Activated CD8-positive, alpha-beta T cell treated with anti-CD3 and anti-CD28 coated beads for 36 hours (primary cell): ENCODE data around the gene AQP7. TPM values are rescaled to one million over a fixed set of nuclear protein-coding genes. Genes with fewer than 3 reads are reported as not detected.

Experiments used
- ATAC-seq: fragments of 200-7000 bp; cut with Tn5 transposase; one replicate; pipeline ENCODE4 v1.10.0; 2021; ENCODE audit warnings: mild to moderate bottlenecking, moderate library complexity
- CTCF ChIA-PET: fragments of 350-600 bp; sonication (Branson Sonifier 250); formaldehyde crosslinking; loops from one replicate; lab custom pipeline; 2021; ENCODE audit warnings: antibody characterized with exemption; lab: Charles Lee
- POLR2A ChIA-PET: fragments of 350-600 bp; sonication (Branson Sonifier 250); formaldehyde crosslinking; loops from one replicate; lab custom pipeline; 2021; ENCODE audit warnings: antibody characterized with exemption; lab: Charles Lee
- DNase-seq: peaks from one replicate; pipeline ENCODE4 v3.0.0-alpha.2; 2020
- H3K27ac Mint-ChIP-seq: one replicate; pipeline ENCODE4 v1.8.0; 2021; ENCODE audit warnings: mild to moderate bottlenecking, mixed read lengths
- H3K27me3 Mint-ChIP-seq: one replicate; pipeline ENCODE4 v1.8.0; 2021; ENCODE audit warnings: mixed read lengths
- H3K36me3 Mint-ChIP-seq: one replicate; pipeline ENCODE4 v1.8.0; 2021; ENCODE audit warnings: low read depth, mixed read lengths
- H3K4me1 Mint-ChIP-seq: one replicate; pipeline ENCODE4 v1.8.0; 2021; ENCODE audit warnings: low read depth, mixed read lengths
- H3K4me3 Mint-ChIP-seq: one replicate; pipeline ENCODE4 v1.8.0; 2021; ENCODE audit warnings: mild to moderate bottlenecking, moderate library complexity, mixed read lengths
- H3K9me3 Mint-ChIP-seq: one replicate; pipeline ENCODE4 v1.8.0; 2021; ENCODE audit warnings: mixed read lengths
- CTCF ChIP-seq: fragments of 200-600 bp; IDR thresholded peaks from one replicate; pipeline ENCODE4 v1.8.0; 2022; ENCODE audit warnings: antibody characterized with exemption, mild to moderate bottlenecking
- intact Hi-C: fragments of 100-400 bp; cut with micrococcal nuclease; formaldehyde crosslinking; loops from one replicate; pipeline ENCODE4 v1.10.0; 2022
- total RNA-seq, 2 experiments: library from RNA; stranded (reverse); gene quantifications; one replicate each; pipeline ENCODE4 v1.2.3, GENCODE V29; 2021

Gene AQP7
- total RNA-seq, 2 experiments from 2014 or later = not detected

GRCh38 chr9:33439731-33440130 lies 37.4 kb upstream of the AQP7 start:
- intact Hi-C loops = no loop called here
- POLR2A ChIA-PET = interaction anchor here (1.1 kb wide), 1 partner anchor 11 kb away, joined by 3 read pairs; no protein-coding TSS in a partner anchor
- no peak overlapping the region for H3K4me3 Mint-ChIP-seq
- CTCF ChIA-PET = interaction anchor here (1.7 kb wide), 1 partner anchor 24 kb away, joined by 7 read pairs; no protein-coding TSS in a partner anchor
- no peak overlapping the region for H3K27ac Mint-ChIP-seq
- H3K4me1 Mint-ChIP-seq = peaks cover 1% of the 10 kb centered on the region
- no peaks in the 10 kb centered on the region for H3K27me3 Mint-ChIP-seq
- no peaks in the 10 kb centered on the region for H3K36me3 Mint-ChIP-seq
- DNase-seq (no peak), ATAC-seq (no peak)
- no peak for TF ChIP-seq CTCF
- no peaks in the 10 kb centered on the region for H3K9me3 Mint-ChIP-seq

GRCh38 chr9:33438926-33439680 lies 36.7 kb upstream of the AQP7 start:
- DNase-seq (no peak), ATAC-seq (no peak)
- Mint-ChIP-seq H3K9me3 (no peaks in the 10 kb centered on the region), H3K4me3 (no peak overlapping the region), H3K27me3 (no peaks in the 10 kb centered on the region), H3K4me1 (peaks cover 3% of the 10 kb centered on the region), H3K27ac (no peak overlapping the region), H3K36me3 (no peaks in the 10 kb centered on the region)
- TF ChIP-seq CTCF = no peak
- intact Hi-C loops = no loop called here
- CTCF ChIA-PET = interaction anchor here (1.7 kb wide), 1 partner anchor 24 kb away, joined by 7 read pairs; no protein-coding TSS in a partner anchor
- POLR2A ChIA-PET = no interaction called here

- Mint-ChIP-seq H3K27ac (no peak overlapping the region), H3K36me3 (no peaks in the 10 kb centered on the region), H3K4me3 (no peak overlapping the region), H3K4me1 (peaks cover 3% of the 10 kb centered on the region), H3K9me3 (no peaks in the 10 kb centered on the region), H3K27me3 (no peaks in the 10 kb centered on the region)
- no peak for TF ChIP-seq CTCF
- no peak for ATAC-seq
- intact Hi-C loops = no loop called here
- CTCF ChIA-PET = interaction anchor here (2.0 kb wide), 2 partner anchors 22 to 63 kb away, joined by 8 to 9 read pairs; no protein-coding TSS in a partner anchor
- POLR2A ChIA-PET = interaction anchor here (0.8 kb wide), 1 partner anchor 22 kb away, joined by 3 read pairs; no protein-coding TSS in a partner anchor
- DNase-seq = no peak
Measured at GRCh38 chr9:33437898-33438297, 35.5 kb upstream of the AQP7 start.

- H3K4me1 Mint-ChIP-seq = peaks cover 3% of the 10 kb centered on the region
- H3K27me3 Mint-ChIP-seq = no peaks in the 10 kb centered on the region
- H3K27ac Mint-ChIP-seq = no peak overlapping the region
- POLR2A ChIA-PET = no interaction called here
- DNase-seq (no peak), ATAC-seq (no peak)
- CTCF ChIA-PET = interaction anchor here (2.0 kb wide), 2 partner anchors 22 to 62 kb away, joined by 8 to 9 read pairs; no protein-coding TSS in a partner anchor
- intact Hi-C loops = no loop called here
- no peak overlapping the region for H3K4me3 Mint-ChIP-seq
- no peaks in the 10 kb centered on the region for H3K36me3 Mint-ChIP-seq
- no peak for TF ChIP-seq CTCF
- no peaks in the 10 kb centered on the region for H3K9me3 Mint-ChIP-seq
Measured at GRCh38 chr9:33437205-33437604, 34.8 kb upstream of the AQP7 start.

GRCh38 chr9:33436445-33436844 lies 34.1 kb upstream of the AQP7 start:
- CTCF ChIA-PET = interaction anchor here (2.0 to 2.1 kb wide), 3 partner anchors 21 to 62 kb away, joined by 7 to 9 read pairs (median 8); no protein-coding TSS in a partner anchor
- POLR2A ChIA-PET = interaction anchor here (1.0 kb wide), 1 partner anchor 11 kb away, joined by 3 read pairs; the partner anchor contains the start of gene AQP3

More at GRCh38 chr9:33436445-33436844, 34.1 kb upstream of the AQP7 start:
- H3K27ac Mint-ChIP-seq = no peak overlapping the region
- no peaks in the 10 kb centered on the region for H3K36me3 Mint-ChIP-seq
- intact Hi-C loops = no loop called here
- H3K4me3 Mint-ChIP-seq = no peak overlapping the region
- H3K27me3 Mint-ChIP-seq = no peaks in the 10 kb centered on the region
- no peak for TF ChIP-seq CTCF
- peaks cover 3% of the 10 kb centered on the region for H3K4me1 Mint-ChIP-seq
- H3K9me3 Mint-ChIP-seq = no peaks in the 10 kb centered on the region
- no peak for DNase-seq
- no peak for ATAC-seq
